ENCODE results near the gene CALHM1. TPM values are rescaled to one million over a fixed set of nuclear protein-coding genes. Genes with fewer than 3 reads are reported as not detected.

The CALHM1 gene
- total and polyA plus RNA-seq, 2 of the 8 experiments (the other 6 are each of a cell fraction or from before 2014, with no cell fraction given): 0.29 to 0.34 TPM

GRCh38 chr10:103493362-103493915, 34.7 kb upstream of the CALHM1 start, which contains the start of gene NEURL1 (continued):
- no peak for TF ChIP-seq CBX8 (IDR thresholded peaks at IDR 0.05; ENCODE audit: borderline replicate concordance, low read depth, low read length)
- TF ChIP-seq EP300 (IDR thresholded peaks at IDR 0.05; ENCODE audit: borderline replicate concordance in 1 of 2, low read depth in 2 of 2, low read length in 2 of 2): no peak
- TF ChIP-seq GABPA (IDR thresholded peaks at IDR 0.05; ENCODE audit: borderline replicate concordance, insufficient read depth, low read length): no peak
- TF ChIP-seq NRF1 (IDR thresholded peaks at IDR 0.05; ENCODE audit: low read depth, low read length): 0 out of 2 replicates have a peak, but pooled peaks have one; percentile 10
- TF ChIP-seq CBX5 (IDR thresholded peaks at IDR 0.05; ENCODE audit: low read depth, low read length): no peak
- no peak for TF ChIP-seq TCF12 (IDR thresholded peaks at IDR 0.05; ENCODE audit: low read depth, low read length)
- no peak for TF ChIP-seq ASH2L (IDR thresholded peaks at IDR 0.05; ENCODE audit: low read length)

Data from H1 (cell line).